ENCODE measurements around the gene RINL.

Gene RINL

DNA sequence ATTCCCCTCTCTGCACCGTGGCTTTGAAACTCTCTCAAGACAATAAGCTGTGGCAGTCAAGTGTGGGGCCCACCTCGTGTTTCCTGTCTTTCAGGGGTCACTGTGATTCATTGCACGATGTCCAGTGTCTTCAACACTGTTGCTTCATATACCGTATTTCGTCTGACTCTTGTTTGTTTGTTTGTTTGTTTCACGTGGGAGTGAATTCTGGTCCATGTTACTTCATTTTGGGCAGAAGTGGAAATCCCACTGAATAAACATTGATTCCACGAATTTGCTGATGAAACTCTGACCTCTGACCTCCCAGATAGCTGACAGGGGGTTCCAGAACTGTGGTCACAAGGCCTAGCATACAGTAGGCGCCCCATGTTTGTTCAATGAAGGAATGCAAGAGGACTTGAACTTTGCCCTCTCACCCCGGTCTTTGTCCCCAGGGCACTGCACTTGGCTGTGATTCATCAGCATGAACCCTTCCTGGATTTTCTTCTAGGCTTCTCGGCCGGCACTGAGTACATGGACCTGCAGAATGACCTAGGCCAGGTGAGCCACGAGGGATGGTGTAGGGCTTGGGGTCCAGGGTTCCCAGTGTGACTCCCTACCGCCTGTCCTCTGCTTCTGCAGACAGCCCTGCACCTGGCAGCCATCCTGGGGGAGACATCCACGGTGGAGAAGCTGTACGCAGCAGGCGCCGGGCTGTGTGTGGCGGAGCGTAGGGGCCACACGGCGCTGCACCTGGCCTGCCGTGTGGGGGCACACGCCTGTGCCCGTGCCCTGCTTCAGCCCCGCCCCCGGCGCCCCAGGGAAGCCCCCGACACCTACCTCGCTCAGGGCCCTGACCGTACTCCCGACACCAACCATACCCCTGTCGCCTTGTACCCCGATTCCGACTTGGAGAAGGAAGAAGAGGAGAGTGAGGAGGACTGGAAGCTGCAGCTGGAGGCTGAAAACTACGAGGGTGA, 26.8 kb upstream of the RINL start:
- Histone ChIP-seq H3K36me3 (ENCODE audit: insufficient read depth, low read length) (peaks cover 38% of the 10 kb centered on the region), H3K27me3 (ENCODE audit: insufficient read depth, low read length, poor library complexity) (no peaks in the 10 kb centered on the region), H4K20me1 (ENCODE audit: insufficient read depth, low read length) (no peaks in the 10 kb centered on the region; the same call in 1 of the 2 replicates), H3K27ac (ENCODE audit: low read length) (no peak overlapping the region), H3K4me3 (ENCODE audit: low read depth in 1 of 2, low read length in 2 of 2) (no peak overlapping the region), H3K9ac (ENCODE audit: low read depth, low read length) (no peak overlapping the region), H3K9me3 (ENCODE audit: insufficient read depth, low read length, severe bottlenecking) (peaks cover 3% of the 10 kb centered on the region), H3K79me2 (ENCODE audit: insufficient read depth, low read length) (peaks cover 30% of the 10 kb centered on the region), H3K4me1 (ENCODE audit: insufficient read depth, low read length) (peaks cover 18% of the 10 kb centered on the region), H3K4me2 (ENCODE audit: insufficient read depth, low read length) (no peak overlapping the region), H2AFZ (ENCODE audit: low read depth, low read length) (no peak overlapping the region)
- ATAC-seq (ENCODE audit: insufficient read depth, low read depth) = no peak
- no peak for TF ChIP-seq EZH2 (IDR thresholded peaks at IDR 0.05; ENCODE audit: borderline replicate concordance, low read depth, low read length, severe bottlenecking)
- TF ChIP-seq, protein P1, sequence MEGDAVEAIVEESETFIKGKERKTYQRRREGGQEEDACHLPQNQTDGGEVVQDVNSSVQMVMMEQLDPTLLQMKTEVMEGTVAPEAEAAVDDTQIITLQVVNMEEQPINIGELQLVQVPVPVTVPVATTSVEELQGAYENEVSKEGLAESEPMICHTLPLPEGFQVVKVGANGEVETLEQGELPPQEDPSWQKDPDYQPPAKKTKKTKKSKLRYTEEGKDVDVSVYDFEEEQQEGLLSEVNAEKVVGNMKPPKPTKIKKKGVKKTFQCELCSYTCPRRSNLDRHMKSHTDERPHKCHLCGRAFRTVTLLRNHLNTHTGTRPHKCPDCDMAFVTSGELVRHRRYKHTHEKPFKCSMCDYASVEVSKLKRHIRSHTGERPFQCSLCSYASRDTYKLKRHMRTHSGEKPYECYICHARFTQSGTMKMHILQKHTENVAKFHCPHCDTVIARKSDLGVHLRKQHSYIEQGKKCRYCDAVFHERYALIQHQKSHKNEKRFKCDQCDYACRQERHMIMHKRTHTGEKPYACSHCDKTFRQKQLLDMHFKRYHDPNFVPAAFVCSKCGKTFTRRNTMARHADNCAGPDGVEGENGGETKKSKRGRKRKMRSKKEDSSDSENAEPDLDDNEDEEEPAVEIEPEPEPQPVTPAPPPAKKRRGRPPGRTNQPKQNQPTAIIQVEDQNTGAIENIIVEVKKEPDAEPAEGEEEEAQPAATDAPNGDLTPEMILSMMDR (IDR thresholded peaks at IDR 0.05; ENCODE audit: borderline replicate concordance, extremely low read depth, low read length, poor library complexity, severe bottlenecking) = no peak
- no peak for DNase-seq

DNA sequence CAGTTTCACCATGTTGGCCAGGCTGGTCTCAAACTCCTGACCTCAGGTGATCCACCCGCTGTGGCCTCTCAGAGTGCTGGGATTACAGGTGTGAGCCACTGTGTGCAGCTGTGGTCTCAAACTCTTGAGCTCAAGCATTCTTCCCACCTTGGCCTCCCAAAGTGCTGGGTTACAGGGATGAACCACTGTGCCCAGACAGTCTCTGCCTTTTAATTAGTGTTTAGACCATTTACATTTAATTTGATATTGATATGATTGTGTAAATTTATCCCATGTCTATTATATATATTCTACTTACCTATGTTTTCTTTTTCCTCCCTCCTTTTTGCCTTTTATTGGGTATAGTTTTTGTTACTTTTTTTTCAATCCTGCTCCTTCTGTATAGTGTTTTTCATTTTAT, 23.6 kb upstream of the RINL start:
- Histone ChIP-seq H3K79me2 (ENCODE audit: insufficient read depth, low read length) (peaks cover 50% of the 10 kb centered on the region), H3K27me3 (ENCODE audit: insufficient read depth, low read length, poor library complexity) (no peaks in the 10 kb centered on the region), H4K20me1 (ENCODE audit: insufficient read depth, low read length) (peaks cover 6% of the 10 kb centered on the region), H3K4me2 (ENCODE audit: insufficient read depth, low read length) (peak overlapping the region; percentile 93), H3K36me3 (ENCODE audit: insufficient read depth, low read length) (peaks cover 25% of the 10 kb centered on the region), H3K9ac (ENCODE audit: low read depth, low read length) (no peak overlapping the region), H3K27ac (ENCODE audit: low read length) (no peak overlapping the region), H2AFZ (ENCODE audit: low read depth, low read length) (no peak overlapping the region), H3K4me3 (ENCODE audit: low read depth in 1 of 2, low read length in 2 of 2) (peak overlapping the region in 1 of 2 experiments; percentile 61; a peak in 1 of 4 replicates), H3K4me1 (ENCODE audit: insufficient read depth, low read length) (peaks cover 34% of the 10 kb centered on the region), H3K9me3 (ENCODE audit: insufficient read depth, low read length, severe bottlenecking) (peaks cover 3% of the 10 kb centered on the region)
- ATAC-seq (ENCODE audit: insufficient read depth, low read depth) = no peak
- no peak for TF ChIP-seq EZH2 (IDR thresholded peaks at IDR 0.05; ENCODE audit: borderline replicate concordance, low read depth, low read length, severe bottlenecking)
- TF ChIP-seq, protein P1 (IDR thresholded peaks at IDR 0.05; ENCODE audit: borderline replicate concordance, extremely low read depth, low read length, poor library complexity, severe bottlenecking) = no peak
- DNase-seq = no peak

DNA sequence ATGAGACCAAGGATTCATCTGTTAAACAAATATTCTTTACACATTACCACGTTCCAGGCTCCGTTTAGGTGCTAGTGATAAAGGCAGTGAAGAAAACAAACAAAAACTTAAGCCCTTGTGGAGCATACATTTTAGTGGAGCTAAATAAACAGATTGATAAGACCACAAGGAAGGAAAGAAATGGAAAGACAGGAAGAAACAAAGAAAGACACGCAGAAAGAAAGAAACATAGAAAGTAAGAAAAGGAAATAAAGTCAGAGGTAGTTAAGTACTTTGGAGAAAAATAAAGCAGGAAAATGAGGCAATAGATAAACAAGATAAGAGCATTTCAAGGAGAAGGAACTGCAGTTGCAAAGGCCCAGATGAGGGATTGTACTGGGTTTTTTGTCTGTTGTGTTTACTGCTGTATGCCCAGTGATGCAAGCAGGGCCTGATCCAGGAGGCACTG, 22.7 kb upstream of the RINL start:
- ATAC-seq (ENCODE audit: insufficient read depth, low read depth) (no peak), DNase-seq (no peak)
- H3K36me3 ChIP-seq (ENCODE audit: insufficient read depth, low read length) = peaks cover 20% of the 10 kb centered on the region
- peak overlapping the region; percentile 45 for H2AFZ ChIP-seq (ENCODE audit: low read depth, low read length)
- H4K20me1 ChIP-seq (ENCODE audit: insufficient read depth, low read length) = peaks cover 6% of the 10 kb centered on the region
- peaks cover 34% of the 10 kb centered on the region for H3K4me1 ChIP-seq (ENCODE audit: insufficient read depth, low read length)
- peak overlapping the region; percentile 75 for H3K27ac ChIP-seq (ENCODE audit: low read length)
- TF ChIP-seq, protein P1 (IDR thresholded peaks at IDR 0.05; ENCODE audit: borderline replicate concordance, extremely low read depth, low read length, poor library complexity, severe bottlenecking) = no peak
- no peak for TF ChIP-seq EZH2 (IDR thresholded peaks at IDR 0.05; ENCODE audit: borderline replicate concordance, low read depth, low read length, severe bottlenecking)
- H3K9ac ChIP-seq (ENCODE audit: low read depth, low read length) = peak overlapping the region; percentile 63
- no peaks in the 10 kb centered on the region for H3K27me3 ChIP-seq (ENCODE audit: insufficient read depth, low read length, poor library complexity)
- H3K79me2 ChIP-seq (ENCODE audit: insufficient read depth, low read length) = peaks cover 51% of the 10 kb centered on the region
- peak overlapping the region; percentile 61 to 76 for H3K4me3 ChIP-seq (ENCODE audit: low read depth in 1 of 2, low read length in 2 of 2)
- H3K4me2 ChIP-seq (ENCODE audit: insufficient read depth, low read length) = peak overlapping the region; percentile 93
- peaks cover 3% of the 10 kb centered on the region for H3K9me3 ChIP-seq (ENCODE audit: insufficient read depth, low read length, severe bottlenecking)

All from DND-41 (cell line).